HG02870 (cell line): ENCODE measurements around the gene IGF2R.

ENCODE experiments used
- ATAC-seq: cut with Tn5 transposase; IDR thresholded peaks from one replicate; pipeline ENCODE4 v1.9.1; 2021; ENCODE audit warnings: mild to moderate bottlenecking, moderate library complexity; ENCODE audit not compliant: unreplicated experiment

The IGF2R gene

GRCh38 chr6:160042788-160043301 lies 74.0 kb downstream of the IGF2R start:
- ATAC-seq, result no peak

- ATAC-seq, result no peak
These were observed 74.9 kb downstream of the IGF2R start for GRCh38 chr6:160043784-160044183.

GRCh38 chr6:160044687-160045086 lies 75.8 kb downstream of the IGF2R start:
- ATAC-seq, result no peak

GRCh38 chr6:160048471-160048870 lies 79.6 kb downstream of the IGF2R start:
- no peak for ATAC-seq

GRCh38 chr6:160049346-160049745 lies 80.5 kb downstream of the IGF2R start:
- no peak for ATAC-seq

- no peak for ATAC-seq
These were observed 81.1 kb downstream of the IGF2R start for GRCh38 chr6:160050022-160050421.

GRCh38 chr6:160051390-160051789 lies 82.5 kb downstream of the IGF2R start:
- ATAC-seq, result no peak

- ATAC-seq, result no peak
These were observed 85.4 kb downstream of the IGF2R start for GRCh38 chr6:160054271-160054670.

GRCh38 chr6:160054913-160055312 lies 86.0 kb downstream of the IGF2R start:
- ATAC-seq, result no peak

- no peak for ATAC-seq
These were observed 86.5 kb downstream of the IGF2R start for GRCh38 chr6:160055378-160055777.

GRCh38 chr6:160055813-160056212 lies 86.9 kb downstream of the IGF2R start:
- no peak for ATAC-seq

GRCh38 chr6:160057080-160057479 lies 88.2 kb downstream of the IGF2R start:
- ATAC-seq, result no peak

- ATAC-seq, result no peak
These were observed 89.8 kb downstream of the IGF2R start for GRCh38 chr6:160058603-160059215.

GRCh38 chr6:160060221-160060620 lies 91.3 kb downstream of the IGF2R start:
- no peak for ATAC-seq

GRCh38 chr6:160060920-160061447 lies 92.1 kb downstream of the IGF2R start:
- no peak for ATAC-seq

GRCh38 chr6:160063771-160064413 lies 95.0 kb downstream of the IGF2R start:
- no peak for ATAC-seq

- ATAC-seq, result no peak
These were observed 96.3 kb downstream of the IGF2R start for GRCh38 chr6:160065200-160065599.

GRCh38 chr6:160067564-160067963 lies 98.7 kb downstream of the IGF2R start:
- no peak for ATAC-seq

GRCh38 chr6:160068346-160068745 lies 99.5 kb downstream of the IGF2R start:
- no peak for ATAC-seq

- ATAC-seq, result peak; percentile 97
These were observed 100.2 kb downstream of the IGF2R start for GRCh38 chr6:160069050-160069454.

- ATAC-seq, result peak; percentile 4
These were observed 100.6 kb downstream of the IGF2R start for GRCh38 chr6:160069459-160069858.

- no peak for ATAC-seq
These were observed 101.5 kb downstream of the IGF2R start for GRCh38 chr6:160070427-160070826.
